Measurements from ENCODE around the gene NRCAM. TPM values are rescaled to one million over a fixed set of nuclear protein-coding genes. Genes with fewer than 3 reads are reported as not detected.

The NRCAM gene
- total RNA-seq, 4 donors from 2014 or later: 1.1 to 6.1 (median 4.0) TPM

- no peak for DNase-seq (ENCODE audit: low spot score in 2 of 2)
- WGBS, 2 donors: 55 to 66% methylated on average over 5 of the region's 5 CpGs
- TF ChIP-seq CTCF (IDR thresholded peaks at IDR 0.05): no peak
- no peak for TF ChIP-seq POLR2A (IDR thresholded peaks at IDR 0.05)
- H3K4me3 ChIP-seq (ENCODE audit: low read depth, poor library complexity, severe bottlenecking): no peak overlapping the region
- intact Hi-C loops (cut with DNase I; ENCODE audit: low total_unique reads): no loop called here
Measured at GRCh38 chr7:108442039-108442568, 14.1 kb downstream of the NRCAM start.

GRCh38 chr7:108441392-108441955, 14.8 kb downstream of the NRCAM start:
- 79 to 80% methylated on average over 4 of the region's 4 CpGs for WGBS, 2 donors
- intact Hi-C loops (cut with DNase I; ENCODE audit: low total_unique reads): no loop called here
- H3K4me3 ChIP-seq (ENCODE audit: low read depth, poor library complexity, severe bottlenecking): no peak overlapping the region
- no peak for DNase-seq (ENCODE audit: low spot score in 2 of 2)
- TF ChIP-seq POLR2A (IDR thresholded peaks at IDR 0.05) (no peak), CTCF (IDR thresholded peaks at IDR 0.05) (no peak)

DNA sequence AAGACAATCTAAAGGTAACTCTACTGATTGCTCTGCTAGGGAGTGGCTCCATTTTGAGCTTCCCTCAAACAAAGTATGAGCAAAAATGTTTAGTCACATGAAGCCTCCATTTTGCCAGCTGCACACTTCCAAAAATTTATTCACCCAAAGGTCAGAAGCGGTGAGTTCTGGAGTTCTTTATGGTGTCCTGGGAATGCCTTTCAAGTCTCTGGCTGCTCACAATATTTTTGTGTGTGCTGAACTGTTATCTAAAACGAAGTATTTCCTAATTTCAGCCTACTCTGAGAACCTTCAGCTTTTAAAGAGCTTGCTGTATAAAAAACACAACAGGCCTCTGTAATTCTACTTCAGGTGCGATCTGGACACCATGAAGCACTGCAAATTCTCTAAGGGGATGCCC, 15.6 kb downstream of the NRCAM start:
- no peak for TF ChIP-seq POLR2A (IDR thresholded peaks at IDR 0.05)
- TF ChIP-seq CTCF (IDR thresholded peaks at IDR 0.05): no peak
- intact Hi-C loops (cut with DNase I; ENCODE audit: low total_unique reads): no loop called here
- H3K4me3 ChIP-seq (ENCODE audit: low read depth, poor library complexity, severe bottlenecking): no peak overlapping the region
- WGBS, 2 donors: 73 to 75% methylated on average over 3 of the region's 3 CpGs
- no peak for DNase-seq (ENCODE audit: low spot score in 2 of 2)

GRCh38 chr7:108436906-108437305, 19.3 kb downstream of the NRCAM start:
- no peak for DNase-seq (ENCODE audit: low spot score in 2 of 2)
- 88% methylated on average over 3 of the region's 3 CpGs for WGBS, 2 donors
- no peak overlapping the region for H3K4me3 ChIP-seq (ENCODE audit: low read depth, poor library complexity, severe bottlenecking)
- TF ChIP-seq POLR2A (IDR thresholded peaks at IDR 0.05) (no peak), CTCF (IDR thresholded peaks at IDR 0.05) (no peak)
- intact Hi-C loops (cut with DNase I; ENCODE audit: low total_unique reads): no loop called here

- no peak for DNase-seq (ENCODE audit: low spot score in 2 of 2)
- TF ChIP-seq CTCF (IDR thresholded peaks at IDR 0.05) (no peak), POLR2A (IDR thresholded peaks at IDR 0.05) (no peak)
- WGBS, 2 donors: 65 to 76% methylated on average over 2 of the region's 2 CpGs
- H3K4me3 ChIP-seq (ENCODE audit: low read depth, poor library complexity, severe bottlenecking): no peak overlapping the region
- intact Hi-C loops (cut with DNase I; ENCODE audit: low total_unique reads): no loop called here
Measured at GRCh38 chr7:108434010-108434409, 22.2 kb downstream of the NRCAM start.

- no peak overlapping the region for H3K4me3 ChIP-seq (ENCODE audit: low read depth, poor library complexity, severe bottlenecking)
- no peak for DNase-seq (ENCODE audit: low spot score in 2 of 2)
- TF ChIP-seq POLR2A (IDR thresholded peaks at IDR 0.05) (no peak), CTCF (IDR thresholded peaks at IDR 0.05) (no peak)
- intact Hi-C loops (cut with DNase I; ENCODE audit: low total_unique reads): no loop called here
- 59 to 79% methylated on average over 1 of the region's 1 CpG for WGBS, 2 donors
Measured at GRCh38 chr7:108431099-108431498, 25.1 kb downstream of the NRCAM start.

Measured in lower leg skin (tissue), 4 donors.